ENCODE data around the gene STMN3.

Gene STMN3

GRCh38 chr20:63612276-63612931 lies 40.8 kb downstream of the STMN3 start:
- DNase-seq (ENCODE audit: low spot score) = no peak

GRCh38 chr20:63611646-63612045 lies 41.6 kb downstream of the STMN3 start:
- DNase-seq (ENCODE audit: low spot score) = no peak

- DNase-seq (ENCODE audit: low spot score) = no peak
These were observed 42.4 kb downstream of the STMN3 start for GRCh38 chr20:63610581-63611435.

- no peak for DNase-seq (ENCODE audit: low spot score)
These were observed 46.5 kb downstream of the STMN3 start for GRCh38 chr20:63606686-63607085.

- no peak for DNase-seq (ENCODE audit: low spot score)
These were observed 50.9 kb downstream of the STMN3 start for GRCh38 chr20:63602321-63602720.

- peak; percentile 38 for DNase-seq (ENCODE audit: low spot score)
These were observed 51.5 kb downstream of the STMN3 start for GRCh38 chr20:63601679-63602078.

- DNase-seq (ENCODE audit: low spot score) = no peak
These were observed 53.7 kb downstream of the STMN3 start for GRCh38 chr20:63599396-63600050.

GRCh38 chr20:63598479-63599395 lies 54.5 kb downstream of the STMN3 start:
- DNase-seq (ENCODE audit: low spot score) = no peak

- DNase-seq (ENCODE audit: low spot score) = no peak
These were observed 55.4 kb downstream of the STMN3 start for GRCh38 chr20:63597651-63598478.

- DNase-seq (ENCODE audit: low spot score) = no peak
These were observed 56.8 kb downstream of the STMN3 start for GRCh38 chr20:63596423-63596822.

- no peak for DNase-seq (ENCODE audit: low spot score)
These were observed 57.7 kb downstream of the STMN3 start for GRCh38 chr20:63595416-63596127.

- no peak for DNase-seq (ENCODE audit: low spot score)
These were observed 59.1 kb downstream of the STMN3 start for GRCh38 chr20:63594043-63594561.

- DNase-seq (ENCODE audit: low spot score) = no peak
These were observed 60.6 kb downstream of the STMN3 start for GRCh38 chr20:63592661-63593060.

- DNase-seq (ENCODE audit: low spot score) = no peak
These were observed 61.4 kb downstream of the STMN3 start for GRCh38 chr20:63591786-63592355.

- no peak for DNase-seq (ENCODE audit: low spot score)
These were observed 62.1 kb downstream of the STMN3 start for GRCh38 chr20:63591147-63591533.

- DNase-seq (ENCODE audit: low spot score) = no peak
These were observed 62.7 kb downstream of the STMN3 start for GRCh38 chr20:63590218-63591146.

Data from CD4-positive, alpha-beta T cell treated with Interleukin-2 at 100 ng/mL for 4 hours (primary cell).